Common myeloid progenitor, CD34-positive (primary cell): ENCODE results near the gene C16orf74.

Source experiments
- CTCF ChIA-PET: fragments of 350-600 bp; sonication (Branson Sonifier 250); formaldehyde crosslinking; loops from one replicate; lab custom pipeline; 2021; ENCODE audit warnings: antibody characterized with exemption; lab: Charles Lee
- POLR2A ChIA-PET: fragments of 350-600 bp; sonication (Branson Sonifier 250); formaldehyde crosslinking; loops from one replicate; lab custom pipeline; 2021; ENCODE audit warnings: antibody characterized with exemption; lab: Charles Lee
- DNase-seq, 3 donors: peaks; one replicate each; pipeline versions ENCODE4 v3.0.0 to v3.0.0-alpha.2; 2013
- H3K27ac ChIP-seq, 2 experiments: 1 replicate in 1 of 2; 2 replicates in 1 of 2; pipeline ENCODE4 v1.7.0; 2013; ENCODE audit warnings: inconsistent platforms in 2 of 2, low read length in 2 of 2, mild to moderate bottlenecking in 2 of 2, low read depth in 1 of 2, moderate library complexity in 1 of 2; ENCODE audit not compliant: severe bottlenecking in 2 of 2, insufficient read depth in 1 of 2, poor library complexity in 1 of 2
- H3K27me3 ChIP-seq, 5 experiments: replicated peaks in 2 of 5; 1 replicate in 3 of 5; 2 replicates in 2 of 5; pipeline versions ENCODE4 v1.6.1 to v1.7.0; 2013; ENCODE audit warnings: low read length in 4 of 5, mild to moderate bottlenecking in 2 of 5, moderate library complexity in 2 of 5, inconsistent platforms in 1 of 5; ENCODE audit not compliant: insufficient read depth in 5 of 5, control insufficient read depth in 4 of 5
- H3K36me3 ChIP-seq, 4 experiments: 1 replicate in 2 of 4; 2 replicates in 2 of 4; pipeline versions ENCODE4 v1.6.1 to v1.7.0; 2013; ENCODE audit warnings: low read length in 3 of 4, control low read depth in 1 of 4, mild to moderate bottlenecking in 1 of 4; ENCODE audit not compliant: control insufficient read depth in 4 of 4, insufficient read depth in 4 of 4
- H3K4me1 ChIP-seq, 4 experiments: 1 replicate in 3 of 4; 2 replicates in 1 of 4; pipeline versions ENCODE4 v1.6.1 to v1.7.1; 2013; ENCODE audit warnings: low read length in 3 of 4, mild to moderate bottlenecking in 3 of 4, control low read depth in 1 of 4, inconsistent platforms in 1 of 4, moderate library complexity in 1 of 4; ENCODE audit not compliant: control insufficient read depth in 4 of 4, insufficient read depth in 4 of 4; ENCODE audit errors: control extremely low read depth in 1 of 4
- H3K4me3 ChIP-seq, 7 experiments: 1 replicate in 4 of 7; 2 replicates in 3 of 7; pipeline versions ENCODE4 v1.5.1 to v1.7.0; 2013; ENCODE audit warnings: mild to moderate bottlenecking in 7 of 7, low read length in 6 of 7, moderate library complexity in 6 of 7, inconsistent platforms in 2 of 7, low read depth in 2 of 7, control low read depth in 1 of 7; ENCODE audit not compliant: insufficient read depth in 4 of 7, control insufficient read depth in 1 of 7; ENCODE audit errors: extremely low read depth in 1 of 7
- H3K9me3 ChIP-seq, 5 experiments: 1 replicate in 4 of 5; 2 replicates in 1 of 5; pipeline versions ENCODE4 v1.6.1 to v1.7.1; 2013; ENCODE audit warnings: low read length in 4 of 5, mild to moderate bottlenecking in 2 of 5, inconsistent platforms in 1 of 5, low read depth in 1 of 5, moderate library complexity in 1 of 5; ENCODE audit not compliant: control insufficient read depth in 4 of 5, insufficient read depth in 2 of 5; ENCODE audit errors: control extremely low read depth in 1 of 5
- WGBS: methylation state at CpG from one replicate; pipeline ENCODE4 v1.1.5; 2013; ENCODE audit not compliant: insufficient coverage; 5-methylcytosine and 5-hydroxymethylcytosine counted together

C16orf74 gene

GRCh38 chr16:85689285-85689949, 61.5 kb downstream of the C16orf74 start:
- no peak for DNase-seq
- WGBS: 71% methylated on average over 18 of the region's 27 CpGs
- H3K4me3 ChIP-seq: peak overlapping the region in 5 of 7 experiments; percentile 32 to 75 (median 59)
- H3K36me3 ChIP-seq: peaks cover 0 to 15% (median 0%) of the 10 kb centered on the region in 4 experiments
- CTCF ChIA-PET: interaction anchor here (1.7 kb wide), 1 partner anchor 28 kb away, joined by 5 read pairs; no protein-coding TSS in a partner anchor
- no peaks in the 10 kb centered on the region for H3K9me3 ChIP-seq
- H3K27me3 ChIP-seq: no peaks in the 10 kb centered on the region
- H3K27ac ChIP-seq: no peak overlapping the region
- H3K4me1 ChIP-seq: peaks cover 0 to 22% (median 17%) of the 10 kb centered on the region in 4 experiments
- POLR2A ChIA-PET: no interaction called here

DNA sequence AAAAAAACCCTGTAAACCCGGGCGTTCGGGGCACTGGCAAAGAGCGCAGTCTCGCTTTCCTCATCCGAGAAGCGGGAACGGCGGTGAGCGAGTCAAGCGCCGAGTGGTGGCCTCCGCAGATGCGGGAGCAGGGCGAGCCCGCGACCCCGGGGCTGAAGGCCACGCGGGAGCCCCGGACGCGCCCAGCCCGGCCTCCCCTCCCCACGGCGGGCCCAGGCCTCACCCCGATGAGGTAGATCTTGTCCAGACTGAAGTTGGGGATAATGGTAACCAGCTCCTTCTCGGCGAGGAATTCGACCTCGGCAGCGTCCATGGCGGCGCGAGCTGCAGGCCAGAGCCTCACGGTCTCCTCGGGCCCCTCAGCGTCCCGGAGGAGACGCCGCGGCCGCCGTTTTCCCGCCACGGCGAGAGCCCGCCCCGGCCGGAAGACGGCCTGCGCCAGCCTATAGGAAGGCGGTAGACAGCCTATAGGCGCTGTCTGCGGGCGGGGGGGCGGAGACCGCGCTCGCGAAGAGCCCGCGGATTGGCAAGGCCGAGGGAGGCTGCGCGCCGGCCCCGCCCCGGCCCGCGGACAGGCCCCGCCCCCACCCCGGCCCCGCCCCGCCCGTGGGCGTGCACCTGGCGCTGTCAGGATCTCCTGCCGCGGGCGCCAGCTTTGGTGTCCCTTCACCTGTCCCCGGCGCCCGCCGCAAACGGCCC, 62.2 kb downstream of the C16orf74 start, which contains the start of gene GINS2:
Gene GINS2 (minus strand): TSS at position 369 of the 699 bp plus-strand sequence. CDS start 56 bp downstream, at position 313.
- Histone ChIP-seq H3K27ac (peak within 1 kb of the TSS in 1 of 2 experiments; percentile 14), H3K27me3 (no peaks in the 10 kb centered on the region), H3K4me3 (peak within 1 kb of the TSS; percentile 40 to 89 (median 75)), H3K4me1 (peaks cover 0 to 22% (median 17%) of the 10 kb centered on the region in 4 experiments), H3K9me3 (no peaks in the 10 kb centered on the region), H3K36me3 (peaks cover 0 to 21% (median 0%) of the 10 kb centered on the region in 4 experiments)
- DNase-seq: peak; percentile 88 to 94 (median 93)
- under 1% methylated on average over 70 of the region's 86 CpGs for WGBS
- ChIA-PET CTCF (interaction anchor here (1.7 kb wide), 1 partner anchor 29 kb away, joined by 5 read pairs; no protein-coding TSS in a partner anchor), POLR2A (no interaction called here)

DNA sequence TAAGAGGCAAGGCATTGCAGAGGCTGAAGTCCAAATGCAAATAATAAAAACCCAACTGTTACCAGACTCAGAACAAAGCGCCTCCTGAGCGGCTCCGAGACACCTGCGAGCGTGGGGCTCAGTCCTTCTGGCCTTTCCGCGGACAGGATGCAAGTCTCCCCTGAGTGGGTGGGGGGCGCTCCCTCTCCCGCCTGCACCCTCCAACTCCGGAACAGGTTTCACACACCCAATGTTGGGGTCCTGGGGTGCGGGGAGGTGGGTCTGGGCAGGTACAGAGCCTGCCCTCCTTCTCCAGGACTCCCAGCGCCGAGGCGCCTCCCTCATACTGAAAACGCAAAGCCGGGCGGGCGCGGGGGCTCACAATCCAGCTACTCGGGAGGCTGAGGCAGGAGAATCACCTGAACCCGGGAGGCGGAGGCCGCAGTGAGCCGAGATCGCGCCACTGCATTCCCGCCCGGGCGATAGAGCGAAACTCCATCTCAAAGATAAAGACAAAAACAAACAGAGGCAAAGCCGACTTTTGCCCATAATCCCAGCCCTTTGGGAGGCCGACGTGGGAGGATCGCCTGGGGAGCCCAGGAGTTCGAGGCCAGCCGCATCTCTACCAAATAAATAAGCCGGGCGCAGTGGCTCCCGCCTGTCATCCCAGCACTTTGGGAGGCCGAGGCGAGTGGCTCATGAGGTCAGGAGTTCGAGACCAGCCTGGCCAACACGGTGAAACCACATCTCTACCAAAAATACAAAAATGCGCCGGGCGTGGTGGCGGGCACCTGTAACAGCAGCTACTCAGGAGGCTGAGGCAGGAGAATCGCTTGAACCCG, 63.0 kb downstream of the C16orf74 start:
- CTCF ChIA-PET: no interaction called here
- POLR2A ChIA-PET: no interaction called here
- Histone ChIP-seq H3K9me3 (no peaks in the 10 kb centered on the region), H3K36me3 (peaks cover 0 to 29% (median under 1%) of the 10 kb centered on the region in 4 experiments), H3K4me1 (peaks cover 0 to 22% (median 17%) of the 10 kb centered on the region in 4 experiments), H3K4me3 (peak overlapping the region in 6 of 7 experiments; percentile 40 to 89 (median 78)), H3K27ac (no peak overlapping the region), H3K27me3 (no peaks in the 10 kb centered on the region)
- no peak for DNase-seq
- 90% methylated on average over 25 of the region's 49 CpGs for WGBS

DNA sequence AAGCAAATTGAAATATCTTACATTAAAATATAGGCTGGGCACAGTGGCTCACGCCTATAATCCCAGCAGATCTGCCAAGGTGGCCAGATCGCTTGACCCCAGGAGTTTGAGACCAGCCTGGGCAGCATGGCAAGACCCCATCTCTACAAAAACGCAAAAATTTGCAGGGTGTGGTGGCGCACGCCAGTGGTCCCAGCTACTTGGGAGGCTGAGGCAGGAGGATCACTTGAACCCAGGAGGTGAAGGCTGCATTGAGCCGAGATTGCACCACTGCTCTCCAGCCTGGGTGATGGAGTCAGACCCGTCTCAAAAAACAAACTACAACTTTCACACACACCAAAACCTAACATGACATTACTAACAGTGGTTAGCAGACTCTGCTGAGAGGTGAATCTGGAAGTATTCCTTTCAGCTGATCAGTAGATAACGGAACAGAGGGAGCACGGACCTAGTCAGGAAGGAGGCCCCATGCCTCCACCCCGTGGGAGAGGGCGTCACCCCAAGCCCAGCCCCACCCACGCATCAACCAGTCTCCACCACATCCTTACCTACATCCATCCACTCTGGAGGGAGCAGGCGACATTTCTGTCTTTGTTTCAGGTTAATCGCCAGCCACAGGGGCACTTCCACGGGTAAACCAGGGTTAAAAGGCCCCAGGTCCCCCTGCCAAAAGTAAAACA, 63.8 kb downstream of the C16orf74 start:
- DNase-seq: no peak
- Histone ChIP-seq H3K4me3 (peak overlapping the region in 1 of 7 experiments; percentile 80), H3K9me3 (no peaks in the 10 kb centered on the region), H3K27me3 (no peaks in the 10 kb centered on the region), H3K27ac (no peak overlapping the region), H3K4me1 (peaks cover 0 to 22% (median 17%) of the 10 kb centered on the region in 4 experiments), H3K36me3 (peaks cover 0 to 37% (median 2%) of the 10 kb centered on the region in 4 experiments)
- ChIA-PET CTCF (no interaction called here), POLR2A (no interaction called here)
- WGBS: 92% methylated on average over 11 of the region's 15 CpGs

DNA sequence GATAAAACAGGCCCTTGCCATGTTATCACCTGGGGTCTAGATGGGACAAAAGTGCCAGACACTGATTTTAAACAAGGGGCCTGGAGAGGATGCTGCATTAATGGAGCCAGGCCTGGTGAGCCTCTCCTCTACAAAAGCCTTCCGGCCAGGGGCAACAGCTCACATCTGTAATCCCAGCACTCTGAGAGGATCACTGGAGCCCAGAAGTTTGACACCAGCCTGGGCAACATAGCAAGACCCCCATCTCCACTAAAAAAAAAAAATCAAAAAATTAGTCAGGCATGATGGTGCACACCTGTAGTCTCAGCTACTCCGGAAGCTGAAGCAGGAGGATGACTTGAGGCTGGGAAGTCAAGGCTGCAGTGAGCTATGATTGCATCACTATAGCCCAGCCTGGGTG, 65.6 kb downstream of the C16orf74 start:
- H3K9me3 ChIP-seq: no peaks in the 10 kb centered on the region
- H3K4me1 ChIP-seq: peaks cover 0 to 22% (median 17%) of the 10 kb centered on the region in 4 experiments
- H3K36me3 ChIP-seq: peaks cover under 1 to 50% (median 10%) of the 10 kb centered on the region in 4 experiments
- no peaks in the 10 kb centered on the region for H3K27me3 ChIP-seq
- H3K27ac ChIP-seq: no peak overlapping the region
- ChIA-PET POLR2A (no interaction called here), CTCF (interaction anchor here (0.7 to 2.3 kb wide), 4 partner anchors 10 to 303 kb away, joined by 3 to 14 read pairs (median 3); no protein-coding TSS in a partner anchor)
- H3K4me3 ChIP-seq: no peak overlapping the region
- no peak for DNase-seq
- 94% methylated on average over 2 of the region's 2 CpGs for WGBS

- ChIA-PET POLR2A (no interaction called here), CTCF (interaction anchor here (1.0 to 1.9 kb wide), 6 partner anchors 9 to 34 kb away, joined by 3 to 6 read pairs (median 4); no protein-coding TSS in a partner anchor)
- DNase-seq: no peak
- Histone ChIP-seq H3K4me3 (no peak overlapping the region), H3K4me1 (peaks cover 0 to 13% (median 10%) of the 10 kb centered on the region in 4 experiments), H3K27ac (no peak overlapping the region), H3K27me3 (no peaks in the 10 kb centered on the region), H3K9me3 (no peaks in the 10 kb centered on the region), H3K36me3 (peaks cover 7 to 67% (median 19%) of the 10 kb centered on the region in 4 experiments)
Observed at GRCh38 chr16:85683363-85683762, 67.5 kb downstream of the C16orf74 start.
